G401 (cell line): Measurements from ENCODE around the gene FOXD4L6. TPM values are rescaled to one million over a fixed set of nuclear protein-coding genes. Genes with fewer than 3 reads are reported as not detected.
"Not testable (repeated sequence)": the region's sequence is repeated elsewhere in the genome, so short reads cannot be mapped to it uniquely, and the experiment has no call there.

Experiments
- DNase-seq: peaks from one replicate; pipeline ENCODE4 v3.0.0-alpha.2; 2015; ENCODE audit warnings: low spot score
- in situ Hi-C: cut with HindIII; loops from 2 replicates; pipeline ENCODE4 v1.10.0; 2016; ENCODE audit warnings: low sequenced_read_pairs, mixed read lengths
- total RNA-seq: library from RNA; depleted of rRNA; stranded (reverse); fragments of >200 nt; shearing (Covaris generic); gene quantifications from 2 replicates; pipeline ENCODE4 v1.2.3, GENCODE V29; 2014

Gene FOXD4L6
- total RNA-seq, 1 experiment from 2014 or later, result not detected

- in situ Hi-C loops, DNase-seq: not testable (repeated sequence)
Measured at GRCh38 chr9:41105557-41106253, 22.8 kb downstream of the FOXD4L6 start.

GRCh38 chr9:41104542-41104941 is 23.9 kb downstream of the FOXD4L6 start:
- DNase-seq, in situ Hi-C loops: not testable (repeated sequence)

- in situ Hi-C loops, DNase-seq: not testable (repeated sequence)
Measured at GRCh38 chr9:41100508-41100907, 28.0 kb downstream of the FOXD4L6 start.

GRCh38 chr9:41098759-41099158 is 29.7 kb downstream of the FOXD4L6 start:
- in situ Hi-C loops, DNase-seq: not testable (repeated sequence)

GRCh38 chr9:41095060-41095459 is 33.4 kb downstream of the FOXD4L6 start:
- in situ Hi-C loops, result not testable (repeated sequence)

GRCh38 chr9:41094010-41094773 is 34.3 kb downstream of the FOXD4L6 start:
- in situ Hi-C loops, DNase-seq: not testable (repeated sequence)

More at GRCh38 chr9:41095060-41095459, 33.4 kb downstream of the FOXD4L6 start:
- not testable (repeated sequence) for DNase-seq

GRCh38 chr9:41090922-41091321 is 37.6 kb downstream of the FOXD4L6 start:
- DNase-seq, in situ Hi-C loops: not testable (repeated sequence)

- DNase-seq, in situ Hi-C loops: not testable (repeated sequence)
Measured at GRCh38 chr9:41090386-41090785, 38.1 kb downstream of the FOXD4L6 start.

GRCh38 chr9:41088450-41089059 is 39.9 kb downstream of the FOXD4L6 start:
- DNase-seq, in situ Hi-C loops: not testable (repeated sequence)

GRCh38 chr9:41087929-41088328 is 40.6 kb downstream of the FOXD4L6 start:
- in situ Hi-C loops, DNase-seq: not testable (repeated sequence)

- in situ Hi-C loops, DNase-seq: not testable (repeated sequence)
Measured at GRCh38 chr9:41087157-41087780, 41.2 kb downstream of the FOXD4L6 start.

GRCh38 chr9:41086685-41087084 is 41.8 kb downstream of the FOXD4L6 start:
- in situ Hi-C loops, DNase-seq: not testable (repeated sequence)

- DNase-seq, in situ Hi-C loops: not testable (repeated sequence)
Measured at GRCh38 chr9:41086215-41086614, 42.3 kb downstream of the FOXD4L6 start.

- in situ Hi-C loops, DNase-seq: not testable (repeated sequence)
Measured at GRCh38 chr9:41082358-41082757, 46.1 kb downstream of the FOXD4L6 start.

GRCh38 chr9:41079464-41079863 is 49.0 kb downstream of the FOXD4L6 start:
- in situ Hi-C loops, DNase-seq: not testable (repeated sequence)

GRCh38 chr9:41077586-41077985 is 50.9 kb downstream of the FOXD4L6 start:
- in situ Hi-C loops, DNase-seq: not testable (repeated sequence)
